ENCODE measurements around the gene ANXA2R. TPM values are rescaled to one million over a fixed set of nuclear protein-coding genes. Genes with fewer than 3 reads are reported as not detected.
"Not testable (repeated sequence)": the region's sequence is repeated elsewhere in the genome, so short reads cannot be mapped to it uniquely, and the experiment has no call there.

The ANXA2R gene
- 1 to 10 TPM in 2 of 4 donors, under 1 TPM in 2; 0.57 to 2.5 (median 1.6) TPM for total RNA-seq

GRCh38 chr5:43040287-43041098 lies at the start of gene ANXA2R:
Gene ANXA2R (minus strand): TSS chr5:43040319. CDS start chr5:43040046, 273 bp downstream.
- H3K36me3 ChIP-seq, result no peaks in the 10 kb centered on the region
- H3K9me3 ChIP-seq, result no peaks in the 10 kb centered on the region
- H3K4me3 ChIP-seq, result peak within 1 kb of the TSS; percentile 67 to 80 (median 78)
- DNase-seq, result peak; percentile 63
- TF ChIP-seq POLR2A (IDR thresholded peaks at IDR 0.05), result peak in 2 of 4 donors; percentile 16 to 33
- TF ChIP-seq CTCF (IDR thresholded peaks at IDR 0.05), result peak; percentile 75 to 96 (median 86)
- intact Hi-C loops (cut with DNase I), result loop anchor here (2.0 to 10.0 kb wide), 3 partner anchors 46 to 226 kb away; partner anchors contain the start of gene SELENOP
- peaks cover 0 to 87% (median 4%) of the 10 kb centered on the region in 4 donors for H3K27me3 ChIP-seq
- peaks cover 0 to 82% (median 4%) of the 10 kb centered on the region in 3 donors for H3K4me1 ChIP-seq
- WGBS, 2 donors, result 2 to 6% methylated on average over 45 to 47 of the region's 47 CpGs
- H3K27ac ChIP-seq, result peak within 1 kb of the TSS; percentile 93 to 98 (median 96)

GRCh38 chr5:43086118-43086908 lies 46.2 kb upstream of the ANXA2R start:
- DNase-seq; H3K9me3 ChIP-seq; H3K27me3 ChIP-seq; H3K4me3 ChIP-seq; intact Hi-C loops (cut with DNase I); H3K27ac ChIP-seq; H3K4me1 ChIP-seq: not testable (repeated sequence)
- peaks cover 0 to 16% (median 0%) of the 10 kb centered on the region in 3 donors for H3K36me3 ChIP-seq
- WGBS, 2 donors, result 71 to 100% methylated on average over 1 to 2 of the region's 5 CpGs

GRCh38 chr5:43085453-43085852 lies 45.3 kb upstream of the ANXA2R start:
- intact Hi-C loops (cut with DNase I), result no loop called here
- DNase-seq, result no peak
- Histone ChIP-seq H3K27me3 (no peaks in the 10 kb centered on the region), H3K36me3 (peaks cover 0 to 24% (median 0%) of the 10 kb centered on the region in 3 donors), H3K4me1 (no peaks in the 10 kb centered on the region), H3K4me3 (no peak overlapping the region), H3K9me3 (no peaks in the 10 kb centered on the region), H3K27ac (no peak overlapping the region)
- WGBS, 2 donors, result 94% methylated on average over 5 of the region's 5 CpGs
- TF ChIP-seq CTCF (IDR thresholded peaks at IDR 0.05) (no peak), POLR2A (IDR thresholded peaks at IDR 0.05) (no peak)

- intact Hi-C loops (cut with DNase I); DNase-seq; H3K27ac ChIP-seq; H3K9me3 ChIP-seq; H3K27me3 ChIP-seq; H3K4me1 ChIP-seq; H3K4me3 ChIP-seq: not testable (repeated sequence)
- WGBS, 2 donors, result 95 to 97% methylated on average over 7 of the region's 7 CpGs
- H3K36me3 ChIP-seq, result peaks cover 0 to 25% (median 6%) of the 10 kb centered on the region in 3 donors
Measured at GRCh38 chr5:43084468-43084867, 44.3 kb upstream of the ANXA2R start.

- WGBS, 2 donors, result 87 to 91% methylated on average over 2 of the region's 2 CpGs
- DNase-seq; H3K4me3 ChIP-seq; H3K4me1 ChIP-seq; H3K27me3 ChIP-seq; H3K27ac ChIP-seq; H3K9me3 ChIP-seq; intact Hi-C loops (cut with DNase I): not testable (repeated sequence)
- H3K36me3 ChIP-seq, result peaks cover 0 to 52% (median 6%) of the 10 kb centered on the region in 3 donors
Measured at GRCh38 chr5:43081345-43081744, 41.2 kb upstream of the ANXA2R start.

GRCh38 chr5:43078956-43079355 lies 38.8 kb upstream of the ANXA2R start:
- peaks cover 0 to 15% (median 0%) of the 10 kb centered on the region in 3 donors for H3K4me1 ChIP-seq
- TF ChIP-seq POLR2A (IDR thresholded peaks at IDR 0.05), result no peak
- no peak for TF ChIP-seq CTCF (IDR thresholded peaks at IDR 0.05)
- no peak overlapping the region for H3K4me3 ChIP-seq
- no peak for DNase-seq
- no peak overlapping the region for H3K27ac ChIP-seq
- H3K36me3 ChIP-seq, result peaks cover 0 to 63% (median 6%) of the 10 kb centered on the region in 3 donors
- intact Hi-C loops (cut with DNase I), result no loop called here
- WGBS, 2 donors, result 92 to 93% methylated on average over 3 to 4 of the region's 4 CpGs
- no peaks in the 10 kb centered on the region for H3K9me3 ChIP-seq
- no peaks in the 10 kb centered on the region for H3K27me3 ChIP-seq

GRCh38 chr5:43077446-43078191 lies 37.5 kb upstream of the ANXA2R start:
- H3K9me3 ChIP-seq; H3K4me3 ChIP-seq; H3K27ac ChIP-seq; H3K27me3 ChIP-seq; DNase-seq; intact Hi-C loops (cut with DNase I): not testable (repeated sequence)
- Histone ChIP-seq H3K36me3 (peaks cover 0 to 64% (median 6%) of the 10 kb centered on the region in 3 donors), H3K4me1 (peaks cover 0 to 15% (median 0%) of the 10 kb centered on the region in 3 donors)
- WGBS, 2 donors, result 83 to 84% methylated on average over 7 of the region's 7 CpGs
